Parathyroid adenoma (tissue), 2 donors: ENCODE data around the gene ERLIN1.
A peak's percentile ranks its signal among the peaks of the same experiment; 100 is the strongest.
"Not testable (repeated sequence)": the region's sequence is repeated elsewhere in the genome, so short reads cannot be mapped to it uniquely, and the experiment has no call there.

Experiments used
- H2AFZ ChIP-seq: fragments of 300-600 bp; sonication (generic); one replicate; pipeline ENCODE4 v1.7.0; 2017; ENCODE audit warnings: antibody characterized with exemption, mild to moderate bottlenecking
- H3K27ac ChIP-seq: fragments of 300-600 bp; sonication (generic); one replicate; pipeline ENCODE4 v1.7.0; 2017
- H3K27me3 ChIP-seq: fragments of 300-600 bp; sonication (generic); one replicate; pipeline ENCODE4 v1.7.0; 2017; ENCODE audit warnings: low read length; ENCODE audit not compliant: control insufficient read depth, insufficient read depth
- H3K36me3 ChIP-seq: fragments of 300-600 bp; sonication (generic); one replicate; pipeline ENCODE4 v1.7.0; 2017; ENCODE audit warnings: low read length; ENCODE audit not compliant: control insufficient read depth, insufficient read depth
- H3K4me1 ChIP-seq: fragments of 300-600 bp; sonication (generic); one replicate; pipeline ENCODE4 v1.7.0; 2017; ENCODE audit warnings: control low read depth
- H3K4me2 ChIP-seq: fragments of 300-600 bp; sonication (generic); one replicate; pipeline ENCODE4 v1.7.0; 2017; ENCODE audit warnings: low read length
- H3K4me3 ChIP-seq: fragments of 300-600 bp; sonication (generic); one replicate; pipeline ENCODE4 v1.7.0; 2017; ENCODE audit warnings: low read depth, low read length
- H3K79me2 ChIP-seq: fragments of 300-600 bp; sonication (generic); one replicate; pipeline ENCODE4 v1.7.0; 2017; ENCODE audit warnings: control low read depth
- H3K9ac ChIP-seq: fragments of 300-600 bp; sonication (generic); one replicate; pipeline ENCODE4 v1.7.0; 2017; ENCODE audit warnings: mild to moderate bottlenecking
- H3K9me3 ChIP-seq: fragments of 300-600 bp; sonication (generic); one replicate; pipeline ENCODE4 v1.7.0; 2017; ENCODE audit warnings: low read length; ENCODE audit not compliant: control insufficient read depth
- CTCF ChIP-seq: fragments of 300-600 bp; sonication (generic); IDR thresholded peaks from one replicate; pipeline ENCODE4 v1.7.0; 2017; ENCODE audit warnings: antibody characterized with exemption, mild to moderate bottlenecking
- donor health status: primary hyperparathyroidism.

Gene ERLIN1

GRCh38 chr10:100132427-100132826 is 53.4 kb downstream of the ERLIN1 start:
- no peak for TF ChIP-seq CTCF
- H3K27me3 ChIP-seq: no peaks in the 10 kb centered on the region
- H3K27ac ChIP-seq: no peak overlapping the region
- no peaks in the 10 kb centered on the region for H3K36me3 ChIP-seq
- peaks cover 3% of the 10 kb centered on the region for H3K4me1 ChIP-seq
- H2AFZ ChIP-seq: no peak overlapping the region
- H3K4me3 ChIP-seq: no peak overlapping the region
- no peaks in the 10 kb centered on the region for H3K79me2 ChIP-seq
- no peak overlapping the region for H3K4me2 ChIP-seq
- H3K9me3 ChIP-seq: no peaks in the 10 kb centered on the region
- H3K9ac ChIP-seq: no peak overlapping the region

GRCh38 chr10:100131571-100131970 is 54.3 kb downstream of the ERLIN1 start:
- H3K4me3 ChIP-seq: no peak overlapping the region
- H3K27ac ChIP-seq: no peak overlapping the region
- no peak overlapping the region for H2AFZ ChIP-seq
- H3K79me2 ChIP-seq: no peaks in the 10 kb centered on the region
- H3K27me3 ChIP-seq: no peaks in the 10 kb centered on the region
- no peak overlapping the region for H3K4me2 ChIP-seq
- H3K9me3 ChIP-seq: no peaks in the 10 kb centered on the region
- H3K36me3 ChIP-seq: no peaks in the 10 kb centered on the region
- TF ChIP-seq CTCF: no peak
- peaks cover 3% of the 10 kb centered on the region for H3K4me1 ChIP-seq
- H3K9ac ChIP-seq: no peak overlapping the region

GRCh38 chr10:100130831-100131230 is 55.0 kb downstream of the ERLIN1 start:
- no peaks in the 10 kb centered on the region for H3K27me3 ChIP-seq
- H3K4me1 ChIP-seq: no peaks in the 10 kb centered on the region
- no peak overlapping the region for H3K4me2 ChIP-seq
- H3K79me2 ChIP-seq: no peaks in the 10 kb centered on the region
- H2AFZ ChIP-seq: peak overlapping the region; percentile 16
- H3K4me3 ChIP-seq: no peak overlapping the region
- H3K9me3 ChIP-seq: no peaks in the 10 kb centered on the region
- H3K27ac ChIP-seq: no peak overlapping the region
- no peaks in the 10 kb centered on the region for H3K36me3 ChIP-seq
- TF ChIP-seq CTCF: no peak
- H3K9ac ChIP-seq: no peak overlapping the region

- no peak for TF ChIP-seq CTCF
Observed at GRCh38 chr10:100129424-100129823, 56.4 kb downstream of the ERLIN1 start.

GRCh38 chr10:100128951-100129350 is 56.9 kb downstream of the ERLIN1 start:
- no peak overlapping the region for H3K9ac ChIP-seq
- no peak overlapping the region for H3K4me2 ChIP-seq
- no peaks in the 10 kb centered on the region for H3K79me2 ChIP-seq
- H3K4me1 ChIP-seq: no peaks in the 10 kb centered on the region
- H3K9me3 ChIP-seq: no peaks in the 10 kb centered on the region
- no peaks in the 10 kb centered on the region for H3K27me3 ChIP-seq
- no peak for TF ChIP-seq CTCF
- H2AFZ ChIP-seq: no peak overlapping the region
- H3K36me3 ChIP-seq: no peaks in the 10 kb centered on the region
- H3K27ac ChIP-seq: no peak overlapping the region
- H3K4me3 ChIP-seq: no peak overlapping the region

More at GRCh38 chr10:100129424-100129823, 56.4 kb downstream of the ERLIN1 start:
- Histone ChIP-seq H2AFZ (peak overlapping the region; percentile 35), H3K36me3 (no peaks in the 10 kb centered on the region), H3K27ac (no peak overlapping the region), H3K4me2 (no peak overlapping the region), H3K79me2 (no peaks in the 10 kb centered on the region), H3K9me3 (no peaks in the 10 kb centered on the region), H3K4me1 (no peaks in the 10 kb centered on the region), H3K4me3 (no peak overlapping the region), H3K9ac (no peak overlapping the region), H3K27me3 (no peaks in the 10 kb centered on the region)

GRCh38 chr10:100125335-100125734 is 60.5 kb downstream of the ERLIN1 start:
- H3K4me3 ChIP-seq, H3K79me2 ChIP-seq, H3K4me1 ChIP-seq, H3K27me3 ChIP-seq, H3K36me3 ChIP-seq, H3K4me2 ChIP-seq, H3K9ac ChIP-seq, H3K27ac ChIP-seq, H3K9me3 ChIP-seq: not testable (repeated sequence)
- peak overlapping the region; percentile 35 for H2AFZ ChIP-seq
